Umbilical cord (tissue), 2 donors: ENCODE data around the gene THUMPD1. TPM values are rescaled to one million over a fixed set of nuclear protein-coding genes. Genes with fewer than 3 reads are reported as not detected.
"Not testable (repeated sequence)": the region's sequence is repeated elsewhere in the genome, so short reads cannot be mapped to it uniquely, and the experiment has no call there.

Source experiments
- DNase-seq: peaks from one replicate; pipeline ENCODE4 v3.0.0-alpha.2; 2015; ENCODE audit warnings: low spot score
- total RNA-seq: library from RNA; depleted of rRNA; stranded (reverse); fragments of >200 nt; gene quantifications from one replicate; pipeline ENCODE4 v1.2.3, GENCODE V29; 2014; ENCODE audit warnings: low replicate concordance; ENCODE audit not compliant: insufficient read depth

THUMPD1 gene
- total RNA-seq, 1 donor from 2014 or later: 103 TPM

DNA sequence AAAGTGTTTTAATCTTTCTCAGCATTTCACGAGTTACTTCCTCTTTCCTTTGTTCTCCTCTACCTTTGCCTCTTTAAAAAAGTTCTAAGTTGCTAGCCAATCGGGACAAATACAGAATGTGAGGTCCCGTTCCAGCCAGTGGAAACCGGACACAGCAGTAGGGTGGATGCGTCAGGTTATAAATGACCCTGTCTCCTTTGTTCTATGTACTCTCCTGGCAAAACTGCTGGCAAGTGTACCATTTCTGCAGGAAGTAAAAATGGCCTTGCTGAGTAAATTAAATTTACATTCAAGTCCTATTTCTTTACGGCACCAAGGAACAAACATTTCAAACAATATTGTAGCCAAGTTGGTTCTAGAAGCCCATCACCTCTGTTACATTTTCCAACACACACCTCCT lies 47.5 kb downstream of the THUMPD1 start:
- not testable (repeated sequence) for DNase-seq

DNA sequence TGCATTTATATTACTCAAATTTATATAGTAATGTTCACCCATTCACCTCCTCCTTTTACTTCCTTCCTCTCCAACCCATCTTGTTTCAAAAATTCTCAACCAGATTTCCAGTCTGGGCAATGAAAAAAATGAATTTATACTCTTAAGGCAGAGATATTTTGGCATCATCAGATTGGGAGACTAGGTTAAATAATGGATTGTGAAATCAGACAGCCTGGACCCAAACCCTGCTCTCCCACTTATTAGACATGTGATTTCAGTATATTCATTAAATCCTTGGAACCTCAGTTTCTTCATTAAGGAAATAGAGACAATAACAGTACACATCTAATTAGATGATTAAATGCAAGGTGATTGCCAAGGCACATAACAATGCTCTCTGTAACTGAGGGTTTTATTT lies 52.0 kb downstream of the THUMPD1 start:
- no peak for DNase-seq

GRCh38 chr16:20683812-20684211 lies 57.8 kb downstream of the THUMPD1 start:
- DNase-seq: no peak

Other genes starting within 250 kb of the THUMPD1 start
- gene ACSM2B, start 165.5 kb downstream of the THUMPD1 start, total RNA-seq: 4.6 TPM
- gene ACSM1, start 44.1 kb downstream of the THUMPD1 start, total RNA-seq: 0.24 TPM
- 8.9 TPM for gene ACSM3, start 22.2 kb upstream of the THUMPD1 start, total RNA-seq
- gene ERI2, start 64.7 kb upstream of the THUMPD1 start, total RNA-seq: 26.7 TPM
- gene REXO5, start 64.7 kb upstream of the THUMPD1 start, total RNA-seq: 4.1 TPM
- 45.0 TPM for gene DCUN1D3, start 158.5 kb upstream of the THUMPD1 start, total RNA-seq
- 40.0 TPM for gene LYRM1, start 159.0 kb upstream of the THUMPD1 start, total RNA-seq